Upper lobe of left lung (tissue), 6 donors: Measurements from ENCODE around the gene ACR. TPM values are rescaled to one million over a fixed set of nuclear protein-coding genes. Genes with fewer than 3 reads are reported as not detected.
"Not testable (repeated sequence)": the region's sequence is repeated elsewhere in the genome, so short reads cannot be mapped to it uniquely, and the experiment has no call there.

Experiments
- ATAC-seq, 2 donors: fragments of 200-7000 bp; cut with Tn5 transposase; one replicate each; pipeline ENCODE4 v1.9.1; 2022; ENCODE audit warnings: mild to moderate bottlenecking in 2 of 2, moderate library complexity in 2 of 2; ENCODE audit not compliant: low FRiP score in 2 of 2
- DNase-seq, 2 donors: peaks; one replicate each; pipeline ENCODE4 v3.0.0-alpha.2; 2019 to 2020
- H3K27ac ChIP-seq, 4 donors: fragments of 200-600 bp; sonication (generic); one replicate each; pipeline ENCODE4 v1.5.1; 2016 to 2019
- H3K27me3 ChIP-seq, 4 donors: fragments of 200-600 bp; sonication (generic); one replicate each; pipeline ENCODE4 v1.5.1; 2017 to 2019
- H3K36me3 ChIP-seq, 4 donors: fragments of 200-600 bp; sonication (generic); one replicate each; pipeline ENCODE4 v1.5.1; 2016 to 2019
- H3K4me1 ChIP-seq, 4 donors: fragments of 200-600 bp; sonication (generic); one replicate each; pipeline ENCODE4 v1.5.1; 2018 to 2019
- H3K4me3 ChIP-seq, 4 donors: fragments of 200-600 bp; sonication (generic); one replicate each; pipeline ENCODE4 v1.5.1; 2017 to 2019; ENCODE audit warnings: mild to moderate bottlenecking in 2 of 4, moderate library complexity in 1 of 4
- H3K9me3 ChIP-seq, 4 donors: fragments of 200-600 bp; sonication (generic); one replicate each; pipeline ENCODE4 v1.5.1; 2018 to 2019
- CTCF ChIP-seq, 6 experiments: fragments of 450-650 bp in 4 of 6; fragments of 200-600 bp in 2 of 6; sonication (generic) in 2 of 6; IDR thresholded peaks; one replicate each; pipeline ENCODE4 v1.5.1; 2016 to 2019; ENCODE audit warnings: antibody characterized with exemption in 6 of 6
- EP300 ChIP-seq, 4 donors: sonication (generic); formaldehyde crosslinking; IDR thresholded peaks; one replicate each; pipeline ENCODE4 v1.5.1; 2017; ENCODE audit warnings: antibody characterized with exemption in 4 of 4, control low read depth in 2 of 4
- POLR2A ChIP-seq, 4 donors: fragments of 450-650 bp; IDR thresholded peaks; one replicate each; pipeline ENCODE4 v1.5.1; 2016 to 2017; ENCODE audit warnings: antibody characterized with exemption in 4 of 4, mild to moderate bottlenecking in 2 of 4
- POLR2AphosphoS5 ChIP-seq, 2 donors: sonication (generic); formaldehyde crosslinking; IDR thresholded peaks; one replicate each; pipeline ENCODE4 v1.5.1; 2017; ENCODE audit warnings: antibody characterized with exemption in 2 of 2
- WGBS, 2 donors: methylation state at CpG; one replicate each; pipeline ENCODE4 v1.1.5; 2017 to 2018; 5-methylcytosine and 5-hydroxymethylcytosine counted together
- total RNA-seq, 6 donors: library from RNA; depleted of rRNA in 4 of 6; stranded (reverse); fragments of >200 nt in 4 of 6; gene quantifications; one replicate each; pipeline versions ENCODE4 v1.1.0 to v1.2.1, GENCODE V29; 2016 to 2021
- donor health status: DM: no; HTN: no; CAD: no; lungs with moderate emphysema.
- donor health status: DM: no; HTN: yes; CAD: no; lungs with severe emphysema.

The ACR gene
- total RNA-seq, 6 donors from 2014 or later, result 0.71 to 3.9 (median 1.5) TPM

DNA sequence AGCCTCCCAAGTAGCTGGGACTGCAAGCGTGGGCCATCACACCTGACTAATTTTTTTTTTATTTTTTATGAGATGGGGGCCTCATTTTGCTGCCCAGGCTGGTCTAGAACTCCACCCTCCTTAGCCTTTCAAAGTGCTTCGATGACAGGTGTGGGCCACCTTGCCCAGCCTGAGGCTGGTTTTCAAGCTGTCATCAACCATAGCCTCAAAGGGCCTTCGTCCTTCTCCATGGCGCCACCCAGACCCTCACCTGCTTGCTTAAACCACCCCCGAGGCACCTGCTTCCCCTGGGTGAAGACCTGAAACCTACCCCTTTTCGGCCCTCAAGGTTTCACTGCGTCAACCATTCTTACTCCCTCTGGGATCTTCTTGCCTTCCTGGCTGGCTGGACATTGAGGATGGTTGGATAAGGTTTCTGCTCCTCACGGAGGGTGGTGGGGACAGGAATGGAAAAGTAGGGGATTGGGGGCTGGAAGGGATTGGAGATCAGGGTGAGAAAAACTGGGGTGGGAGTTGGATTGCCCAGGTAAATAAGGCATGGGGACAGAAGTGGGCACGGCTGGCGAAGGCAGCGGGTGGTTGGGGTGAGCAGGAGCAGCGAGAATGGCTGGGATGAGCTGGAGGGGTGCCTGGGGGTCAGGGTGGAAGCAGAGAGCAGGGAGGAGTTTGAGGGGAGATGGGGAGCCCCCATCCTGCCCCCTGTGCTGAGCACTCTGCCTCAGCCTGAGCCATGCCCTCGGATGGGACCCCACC lies 2.8 kb upstream of the ACR start:
- Histone ChIP-seq H3K4me1 (peaks cover 12 to 26% (median 18%) of the 10 kb centered on the region in 4 donors), H3K9me3 (no peaks in the 10 kb centered on the region), H3K27me3 (no peaks in the 10 kb centered on the region), H3K4me3 (no peak overlapping the region), H3K36me3 (peaks cover 0 to 3% (median 1%) of the 10 kb centered on the region in 4 donors), H3K27ac (no peak overlapping the region)
- DNase-seq (no peak), ATAC-seq (no peak)
- TF ChIP-seq EP300 (IDR thresholded peaks at IDR 0.05) (no peak), CTCF (IDR thresholded peaks at IDR 0.05) (no peak), POLR2AphosphoS5 (IDR thresholded peaks at IDR 0.05) (no peak), POLR2A (IDR thresholded peaks at IDR 0.05) (no peak)
- WGBS, 2 donors, result 90 to 93% methylated on average over 13 of the region's 13 CpGs

DNA sequence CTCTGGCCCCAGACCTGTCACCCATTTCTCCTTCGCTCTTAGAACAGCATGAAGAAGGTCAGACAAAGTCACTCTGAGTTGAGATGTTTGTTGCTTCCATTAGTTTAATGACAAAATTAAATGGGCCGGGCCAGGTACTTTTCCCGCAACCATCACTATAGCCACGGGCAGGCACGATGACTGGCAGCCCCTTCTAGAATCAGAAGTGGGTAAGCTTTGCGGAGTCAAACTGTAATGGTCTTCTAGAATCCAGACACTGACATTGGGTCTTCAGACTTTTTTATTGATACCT lies 2.3 kb upstream of the ACR start:
- no peaks in the 10 kb centered on the region for H3K9me3 ChIP-seq
- H3K27ac ChIP-seq, result no peak overlapping the region
- TF ChIP-seq CTCF (IDR thresholded peaks at IDR 0.05), result no peak
- TF ChIP-seq POLR2AphosphoS5 (IDR thresholded peaks at IDR 0.05), result no peak
- no peak for TF ChIP-seq EP300 (IDR thresholded peaks at IDR 0.05)
- TF ChIP-seq POLR2A (IDR thresholded peaks at IDR 0.05), result no peak
- no peaks in the 10 kb centered on the region for H3K27me3 ChIP-seq
- no peak overlapping the region for H3K4me3 ChIP-seq
- H3K36me3 ChIP-seq, result peaks cover 0 to 3% (median under 1%) of the 10 kb centered on the region in 4 donors
- peaks cover 12 to 22% (median 16%) of the 10 kb centered on the region in 4 donors for H3K4me1 ChIP-seq
- DNase-seq (no peak), ATAC-seq (no peak)
- 76 to 84% methylated on average over 6 of the region's 6 CpGs for WGBS, 2 donors

- Histone ChIP-seq H3K4me1 (no peaks in the 10 kb centered on the region), H3K4me3 (no peak overlapping the region), H3K27me3 (no peaks in the 10 kb centered on the region), H3K9me3 (no peaks in the 10 kb centered on the region), H3K27ac (no peak overlapping the region), H3K36me3 (no peaks in the 10 kb centered on the region)
- TF ChIP-seq EP300 (IDR thresholded peaks at IDR 0.05) (no peak), POLR2A (IDR thresholded peaks at IDR 0.05) (no peak), CTCF (IDR thresholded peaks at IDR 0.05) (no peak), POLR2AphosphoS5 (IDR thresholded peaks at IDR 0.05) (no peak)
- no peak for DNase-seq
- ATAC-seq, result no peak
- WGBS, 2 donors, result 86 to 88% methylated on average over 10 of the region's 10 CpGs
Measured at GRCh38 chr22:50738649-50739227, 734 bp downstream of the ACR start.

GRCh38 chr22:50739279-50739691 lies 1.3 kb downstream of the ACR start:
- ATAC-seq (no peak), DNase-seq (no peak)
- no peak for TF ChIP-seq POLR2A (IDR thresholded peaks at IDR 0.05)
- TF ChIP-seq EP300 (IDR thresholded peaks at IDR 0.05), result no peak
- TF ChIP-seq CTCF (IDR thresholded peaks at IDR 0.05), result no peak
- no peak for TF ChIP-seq POLR2AphosphoS5 (IDR thresholded peaks at IDR 0.05)
- Histone ChIP-seq H3K27me3 (no peaks in the 10 kb centered on the region), H3K4me1 (no peaks in the 10 kb centered on the region), H3K9me3 (no peaks in the 10 kb centered on the region), H3K27ac (no peak overlapping the region), H3K4me3 (no peak overlapping the region), H3K36me3 (no peaks in the 10 kb centered on the region)
- 86 to 87% methylated on average over 14 to 17 of the region's 17 CpGs for WGBS, 2 donors

- H3K36me3 ChIP-seq, result no peaks in the 10 kb centered on the region
- WGBS, 2 donors, result 87 to 94% methylated on average over 12 of the region's 12 CpGs
- ATAC-seq (no peak), DNase-seq (peak in 1 of 2 donors; percentile 18)
- no peak overlapping the region for H3K27ac ChIP-seq
- no peaks in the 10 kb centered on the region for H3K9me3 ChIP-seq
- no peaks in the 10 kb centered on the region for H3K4me1 ChIP-seq
- TF ChIP-seq POLR2A (IDR thresholded peaks at IDR 0.05) (no peak), POLR2AphosphoS5 (IDR thresholded peaks at IDR 0.05) (no peak), EP300 (IDR thresholded peaks at IDR 0.05) (no peak), CTCF (IDR thresholded peaks at IDR 0.05) (no peak)
- no peaks in the 10 kb centered on the region for H3K27me3 ChIP-seq
- no peak overlapping the region for H3K4me3 ChIP-seq
Measured at GRCh38 chr22:50739894-50740293, 1.9 kb downstream of the ACR start.

DNA sequence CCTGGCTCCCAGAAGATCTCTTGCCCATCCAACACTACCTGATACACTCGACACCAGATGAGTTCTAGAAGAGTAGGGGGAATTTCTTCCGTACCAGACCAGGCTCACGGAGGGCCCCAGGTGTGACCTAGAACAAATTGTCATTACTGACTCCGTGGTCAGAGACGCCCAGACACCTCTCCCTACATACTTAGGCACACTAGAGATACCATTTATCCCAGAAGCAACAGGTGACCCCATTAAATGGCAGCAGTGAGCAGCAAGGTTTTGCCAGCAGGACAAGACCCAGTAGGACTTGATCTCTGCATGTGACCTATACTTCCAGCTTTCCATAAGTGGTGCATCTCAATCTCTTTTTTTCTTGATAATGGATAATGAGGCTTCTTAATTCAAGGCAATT lies 2.7 kb downstream of the ACR start:
- not testable (repeated sequence) for H3K9me3 ChIP-seq, DNase-seq, H3K4me3 ChIP-seq, ATAC-seq, H3K27ac ChIP-seq, H3K36me3 ChIP-seq, H3K4me1 ChIP-seq, H3K27me3 ChIP-seq
- WGBS, 2 donors, result 88 to 91% methylated on average over 5 of the region's 5 CpGs

GRCh38 chr22:50744424-50744823 lies 6.4 kb downstream of the ACR start:
- not testable (repeated sequence) for H3K4me1 ChIP-seq, ATAC-seq
- WGBS, 2 donors, result 54 to 76% methylated on average over 6 to 10 of the region's 12 CpGs

More at GRCh38 chr22:50744424-50744823, 6.4 kb downstream of the ACR start:
- H3K9me3 ChIP-seq, H3K4me3 ChIP-seq, H3K36me3 ChIP-seq, H3K27me3 ChIP-seq, H3K27ac ChIP-seq, DNase-seq: not testable (repeated sequence)
